ENCODE data around the gene C1QL1.

C1QL1 gene

GRCh38 chr17:44932096-44932786 lies 35.9 kb downstream of the C1QL1 start:
- Histone ChIP-seq H3K9me3 (ENCODE audit: control insufficient read depth, low read length) (no peaks in the 10 kb centered on the region), H3K36me3 (ENCODE audit: control insufficient read depth, insufficient read depth, low read length) (no peaks in the 10 kb centered on the region), H3K9ac (ENCODE audit: low read length) (no peak overlapping the region)

GRCh38 chr17:44931376-44931775 lies 36.7 kb downstream of the C1QL1 start:
- Histone ChIP-seq H3K4me1 (ENCODE audit: control insufficient read depth, insufficient read depth, low read length) (no peaks in the 10 kb centered on the region), H3K4me3 (ENCODE audit: low read length) (no peak overlapping the region), H3K9me3 (ENCODE audit: control insufficient read depth, low read length) (no peaks in the 10 kb centered on the region), H3K9ac (ENCODE audit: low read length) (no peak overlapping the region), H3K27me3 (ENCODE audit: control insufficient read depth, insufficient read depth, low read length) (no peaks in the 10 kb centered on the region), H3K36me3 (ENCODE audit: control insufficient read depth, insufficient read depth, low read length) (no peaks in the 10 kb centered on the region)

More at GRCh38 chr17:44932096-44932786, 35.9 kb downstream of the C1QL1 start:
- H3K4me1 ChIP-seq (ENCODE audit: control insufficient read depth, insufficient read depth, low read length) = no peaks in the 10 kb centered on the region
- H3K4me3 ChIP-seq (ENCODE audit: low read length) = no peak overlapping the region
- no peaks in the 10 kb centered on the region for H3K27me3 ChIP-seq (ENCODE audit: control insufficient read depth, insufficient read depth, low read length)

DNA sequence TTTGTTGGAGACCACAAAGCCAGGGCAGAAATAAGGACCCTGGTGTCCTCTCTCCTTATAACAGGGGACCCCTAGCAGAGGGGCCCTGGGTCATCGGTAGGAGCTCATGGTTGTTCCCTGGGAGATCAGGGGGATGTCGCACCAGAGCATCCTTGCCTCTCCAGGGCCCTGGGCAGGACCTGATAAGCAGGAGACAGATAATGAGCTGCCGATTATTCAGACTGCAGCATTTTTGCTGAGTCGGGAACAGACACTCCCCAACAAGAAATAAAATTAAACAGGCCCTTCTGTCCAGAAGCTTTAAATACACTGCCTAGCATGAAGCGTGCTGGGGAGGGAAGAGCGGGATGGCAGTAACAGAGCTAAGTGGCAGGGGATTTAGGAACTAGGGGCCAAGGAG lies 37.4 kb downstream of the C1QL1 start:
- H3K4me1 ChIP-seq (ENCODE audit: control insufficient read depth, insufficient read depth, low read length) = no peaks in the 10 kb centered on the region
- no peaks in the 10 kb centered on the region for H3K27me3 ChIP-seq (ENCODE audit: control insufficient read depth, insufficient read depth, low read length)
- no peak overlapping the region for H3K4me3 ChIP-seq (ENCODE audit: low read length)
- no peaks in the 10 kb centered on the region for H3K9me3 ChIP-seq (ENCODE audit: control insufficient read depth, low read length)
- no peak overlapping the region for H3K9ac ChIP-seq (ENCODE audit: low read length)
- H3K36me3 ChIP-seq (ENCODE audit: control insufficient read depth, insufficient read depth, low read length) = no peaks in the 10 kb centered on the region

DNA sequence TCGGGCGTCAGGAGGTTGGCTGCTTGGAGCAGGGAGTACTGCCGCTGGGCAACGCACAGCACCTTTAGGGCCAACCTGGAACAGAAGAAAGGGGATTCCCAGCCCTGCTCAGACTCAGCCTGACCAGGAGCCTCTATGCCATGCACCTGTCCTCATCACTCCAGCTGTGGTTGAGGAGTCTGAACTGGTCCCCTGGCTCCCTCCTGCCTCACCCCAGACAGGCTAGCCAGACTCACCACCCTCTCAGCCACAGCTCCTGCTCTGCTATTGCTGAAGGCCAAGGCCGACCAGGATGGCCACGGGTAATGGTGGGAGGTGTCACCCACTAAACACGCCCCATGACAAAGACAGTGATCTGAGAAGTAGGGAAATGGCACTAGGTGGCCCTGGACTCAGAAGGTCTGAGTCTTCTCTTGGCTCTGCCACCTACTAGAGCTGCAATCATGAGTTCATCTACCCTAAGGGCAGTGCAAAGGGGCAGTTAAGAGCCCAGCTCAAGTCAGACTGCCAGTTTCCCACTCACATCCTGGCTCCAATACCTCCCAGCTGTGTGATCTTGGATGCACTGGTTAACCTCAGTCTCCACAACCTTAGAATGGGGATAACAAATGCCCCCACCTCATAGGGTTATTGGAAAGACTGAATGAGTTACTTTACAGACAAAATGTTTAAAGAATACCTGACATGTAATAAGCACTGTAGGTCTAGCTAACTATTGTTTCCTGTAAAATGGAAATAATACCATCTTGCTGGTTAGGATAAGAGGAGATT lies 39.0 kb downstream of the C1QL1 start:
- H3K4me1 ChIP-seq (ENCODE audit: control insufficient read depth, insufficient read depth, low read length) = no peaks in the 10 kb centered on the region
- H3K36me3 ChIP-seq (ENCODE audit: control insufficient read depth, insufficient read depth, low read length) = no peaks in the 10 kb centered on the region
- H3K4me3 ChIP-seq (ENCODE audit: low read length) = no peak overlapping the region
- H3K27me3 ChIP-seq (ENCODE audit: control insufficient read depth, insufficient read depth, low read length) = no peaks in the 10 kb centered on the region
- H3K9ac ChIP-seq (ENCODE audit: low read length) = no peak overlapping the region
- H3K9me3 ChIP-seq (ENCODE audit: control insufficient read depth, low read length) = no peaks in the 10 kb centered on the region

DNA sequence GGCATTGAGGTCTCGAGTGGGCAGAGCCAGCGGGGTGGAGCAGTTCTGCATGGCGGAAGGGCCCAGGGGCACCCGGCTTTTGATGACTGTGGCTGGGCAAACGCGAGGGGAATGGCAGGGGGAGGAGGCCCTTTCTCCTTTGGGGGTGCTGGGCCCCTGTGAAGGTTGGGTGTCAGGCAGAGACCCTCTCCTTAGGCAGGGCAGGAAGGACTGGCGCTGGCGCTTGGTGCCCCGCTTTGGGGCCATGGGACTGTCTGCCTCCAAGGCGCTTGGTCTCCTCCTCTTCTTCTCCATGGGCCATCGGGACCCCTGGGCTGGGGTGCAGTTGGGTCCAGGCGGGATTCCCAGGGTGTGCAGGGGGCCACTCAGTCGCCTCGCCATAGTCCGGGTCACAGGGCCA lies 40.0 kb downstream of the C1QL1 start:
- Histone ChIP-seq H3K4me3 (ENCODE audit: low read length) (no peak overlapping the region), H3K4me1 (ENCODE audit: control insufficient read depth, insufficient read depth, low read length) (no peaks in the 10 kb centered on the region), H3K27me3 (ENCODE audit: control insufficient read depth, insufficient read depth, low read length) (peaks cover under 1% of the 10 kb centered on the region), H3K9ac (ENCODE audit: low read length) (no peak overlapping the region), H3K9me3 (ENCODE audit: control insufficient read depth, low read length) (no peaks in the 10 kb centered on the region), H3K36me3 (ENCODE audit: control insufficient read depth, insufficient read depth, low read length) (no peaks in the 10 kb centered on the region)

DNA sequence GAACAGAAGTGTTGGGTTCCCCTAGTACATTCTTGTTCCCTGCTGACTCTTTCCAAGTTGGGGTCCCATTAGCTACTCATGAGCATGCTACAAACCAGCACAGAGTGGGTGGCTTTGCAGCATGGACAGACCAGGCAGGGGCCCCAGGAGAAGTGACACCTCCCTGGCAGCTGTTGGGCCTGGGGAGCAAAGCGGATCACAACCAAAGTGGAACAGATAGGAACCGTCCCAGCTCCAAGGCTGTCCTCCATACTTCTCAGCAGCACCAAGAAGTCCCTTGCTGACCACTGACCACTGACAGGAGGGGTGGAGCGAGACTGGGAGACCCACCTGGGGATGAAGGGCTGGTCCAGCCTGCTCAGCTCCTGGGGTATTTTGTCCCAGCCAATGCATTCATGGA lies 40.4 kb downstream of the C1QL1 start:
- H3K9me3 ChIP-seq (ENCODE audit: control insufficient read depth, low read length) = no peaks in the 10 kb centered on the region
- no peaks in the 10 kb centered on the region for H3K4me1 ChIP-seq (ENCODE audit: control insufficient read depth, insufficient read depth, low read length)
- no peak overlapping the region for H3K9ac ChIP-seq (ENCODE audit: low read length)
- H3K27me3 ChIP-seq (ENCODE audit: control insufficient read depth, insufficient read depth, low read length) = peaks cover 5% of the 10 kb centered on the region
- H3K4me3 ChIP-seq (ENCODE audit: low read length) = no peak overlapping the region
- H3K36me3 ChIP-seq (ENCODE audit: control insufficient read depth, insufficient read depth, low read length) = no peaks in the 10 kb centered on the region

- H3K27me3 ChIP-seq (ENCODE audit: control insufficient read depth, insufficient read depth, low read length) = peaks cover 8% of the 10 kb centered on the region
- no peaks in the 10 kb centered on the region for H3K9me3 ChIP-seq (ENCODE audit: control insufficient read depth, low read length)
- no peak overlapping the region for H3K9ac ChIP-seq (ENCODE audit: low read length)
- no peak overlapping the region for H3K4me3 ChIP-seq (ENCODE audit: low read length)
- H3K4me1 ChIP-seq (ENCODE audit: control insufficient read depth, insufficient read depth, low read length) = no peaks in the 10 kb centered on the region
- H3K36me3 ChIP-seq (ENCODE audit: control insufficient read depth, insufficient read depth, low read length) = no peaks in the 10 kb centered on the region
These were observed 41.1 kb downstream of the C1QL1 start for GRCh38 chr17:44926821-44927525.

- Histone ChIP-seq H3K27me3 (ENCODE audit: control insufficient read depth, insufficient read depth, low read length) (peaks cover 14% of the 10 kb centered on the region), H3K4me1 (ENCODE audit: control insufficient read depth, insufficient read depth, low read length) (no peaks in the 10 kb centered on the region), H3K9ac (ENCODE audit: low read length) (no peak overlapping the region), H3K4me3 (ENCODE audit: low read length) (no peak overlapping the region), H3K36me3 (ENCODE audit: control insufficient read depth, insufficient read depth, low read length) (no peaks in the 10 kb centered on the region), H3K9me3 (ENCODE audit: control insufficient read depth, low read length) (no peaks in the 10 kb centered on the region)
These were observed 42.1 kb downstream of the C1QL1 start for GRCh38 chr17:44925731-44926697.

- H3K4me3 ChIP-seq (ENCODE audit: low read length) = no peak overlapping the region
- no peaks in the 10 kb centered on the region for H3K4me1 ChIP-seq (ENCODE audit: control insufficient read depth, insufficient read depth, low read length)
- no peak overlapping the region for H3K9ac ChIP-seq (ENCODE audit: low read length)
- H3K9me3 ChIP-seq (ENCODE audit: control insufficient read depth, low read length) = no peaks in the 10 kb centered on the region
- H3K27me3 ChIP-seq (ENCODE audit: control insufficient read depth, insufficient read depth, low read length) = peaks cover 24% of the 10 kb centered on the region
- no peaks in the 10 kb centered on the region for H3K36me3 ChIP-seq (ENCODE audit: control insufficient read depth, insufficient read depth, low read length)
These were observed 44.0 kb downstream of the C1QL1 start for GRCh38 chr17:44924107-44924544.

DNA sequence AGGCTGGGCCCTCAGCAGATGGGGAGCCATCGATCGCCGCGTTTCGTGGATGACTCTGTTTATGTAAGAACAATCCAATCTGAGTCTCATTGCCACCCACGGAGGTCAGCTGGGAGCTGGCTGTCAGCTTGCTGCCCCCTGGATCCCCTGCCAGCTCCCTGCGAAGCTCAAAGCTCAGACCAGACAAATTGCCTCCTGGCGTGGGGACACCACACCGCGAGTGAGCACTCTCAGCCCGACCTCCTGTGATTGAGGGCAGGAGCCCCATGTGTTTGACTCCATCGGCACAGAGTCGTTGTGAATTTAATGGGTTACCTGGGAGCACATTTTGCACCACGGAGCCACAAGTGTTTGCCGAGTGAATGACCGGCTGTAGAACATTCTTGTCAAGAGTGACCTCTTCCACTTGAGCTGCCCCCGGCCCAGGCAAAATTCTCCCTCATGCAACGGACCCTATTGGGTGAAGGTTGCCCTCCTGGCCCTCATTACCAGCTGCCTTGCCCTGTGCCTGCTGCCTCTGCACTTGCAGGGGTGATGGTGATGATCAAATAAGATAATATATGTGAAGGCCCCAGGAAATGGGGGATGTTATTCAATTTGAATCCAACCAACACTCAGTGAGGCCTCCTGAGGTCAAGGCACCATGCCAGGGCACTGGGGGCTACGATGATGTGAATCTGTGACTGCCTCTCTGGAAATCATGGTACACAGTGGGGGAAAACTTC lies 45.2 kb downstream of the C1QL1 start:
- no peaks in the 10 kb centered on the region for H3K36me3 ChIP-seq (ENCODE audit: control insufficient read depth, insufficient read depth, low read length)
- H3K27me3 ChIP-seq (ENCODE audit: control insufficient read depth, insufficient read depth, low read length) = peaks cover 24% of the 10 kb centered on the region
- H3K9me3 ChIP-seq (ENCODE audit: control insufficient read depth, low read length) = no peaks in the 10 kb centered on the region
- H3K9ac ChIP-seq (ENCODE audit: low read length) = no peak overlapping the region
- H3K4me3 ChIP-seq (ENCODE audit: low read length) = no peak overlapping the region
- no peaks in the 10 kb centered on the region for H3K4me1 ChIP-seq (ENCODE audit: control insufficient read depth, insufficient read depth, low read length)

DNA sequence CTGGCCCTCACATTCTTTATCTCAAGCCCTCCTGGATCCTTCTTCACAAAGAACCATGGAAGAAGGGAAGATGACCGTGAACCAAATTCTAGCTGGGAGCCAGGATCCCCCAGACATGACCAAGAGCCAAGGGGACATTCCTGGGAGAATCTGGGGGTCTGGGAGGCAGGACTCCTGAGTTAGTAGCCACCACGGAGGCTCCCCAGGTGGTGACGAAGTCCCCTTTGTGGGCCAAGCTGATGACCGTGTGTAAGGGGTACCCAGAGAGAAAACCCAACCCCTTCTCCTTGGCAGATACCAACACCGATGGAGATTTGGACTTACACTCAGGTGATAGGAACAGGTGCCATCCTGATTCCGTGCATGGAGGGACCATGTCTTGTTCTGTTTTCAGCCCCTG lies 46.0 kb downstream of the C1QL1 start:
- Histone ChIP-seq H3K4me1 (ENCODE audit: control insufficient read depth, insufficient read depth, low read length) (no peaks in the 10 kb centered on the region), H3K9me3 (ENCODE audit: control insufficient read depth, low read length) (no peaks in the 10 kb centered on the region), H3K4me3 (ENCODE audit: low read length) (no peak overlapping the region), H3K9ac (ENCODE audit: low read length) (no peak overlapping the region), H3K27me3 (ENCODE audit: control insufficient read depth, insufficient read depth, low read length) (peaks cover 24% of the 10 kb centered on the region), H3K36me3 (ENCODE audit: control insufficient read depth, insufficient read depth, low read length) (no peaks in the 10 kb centered on the region)
